Thyroid gland (tissue), 4 donors: ENCODE measurements around the gene RDX.

Experiments
- POLR2A ChIP-seq, 2 donors: fragments of 450-650 bp; IDR thresholded peaks; one replicate each; pipeline ENCODE4 v1.6.1; 2017; ENCODE audit warnings: antibody characterized with exemption in 2 of 2, mild to moderate bottlenecking in 2 of 2, moderate library complexity in 1 of 2
- TF ChIP-seq, protein P1 (sequence below), 6 experiments: fragments of 200-600 bp in 3 of 6; fragments of 450-650 bp in 3 of 6; sonication (generic) in 3 of 6; IDR thresholded peaks; one replicate each; pipeline ENCODE4 v1.5.1; 2016 to 2019; ENCODE audit warnings: antibody characterized with exemption in 6 of 6, mild to moderate bottlenecking in 2 of 6, inconsistent platforms in 1 of 6, moderate library complexity in 1 of 6

DNA sequence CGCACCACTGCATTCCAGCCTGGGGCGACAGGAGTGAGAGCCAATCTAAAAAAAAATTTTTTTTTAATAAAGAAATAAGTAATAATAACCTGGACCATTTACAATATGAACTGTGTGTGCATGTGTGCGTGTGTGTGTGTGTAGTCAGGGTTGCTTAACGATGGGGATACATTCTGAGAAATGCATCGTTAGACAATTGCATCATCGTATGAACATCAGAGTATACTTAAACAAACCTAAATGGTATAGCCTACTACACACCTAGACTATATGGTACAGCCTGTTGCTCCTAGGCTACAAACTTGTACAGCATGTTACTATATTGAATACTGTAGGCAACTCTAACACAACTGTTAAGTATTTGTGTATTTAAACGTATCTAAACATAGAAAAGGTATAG, 26.4 kb downstream of the RDX start:
- TF ChIP-seq, protein P1, sequence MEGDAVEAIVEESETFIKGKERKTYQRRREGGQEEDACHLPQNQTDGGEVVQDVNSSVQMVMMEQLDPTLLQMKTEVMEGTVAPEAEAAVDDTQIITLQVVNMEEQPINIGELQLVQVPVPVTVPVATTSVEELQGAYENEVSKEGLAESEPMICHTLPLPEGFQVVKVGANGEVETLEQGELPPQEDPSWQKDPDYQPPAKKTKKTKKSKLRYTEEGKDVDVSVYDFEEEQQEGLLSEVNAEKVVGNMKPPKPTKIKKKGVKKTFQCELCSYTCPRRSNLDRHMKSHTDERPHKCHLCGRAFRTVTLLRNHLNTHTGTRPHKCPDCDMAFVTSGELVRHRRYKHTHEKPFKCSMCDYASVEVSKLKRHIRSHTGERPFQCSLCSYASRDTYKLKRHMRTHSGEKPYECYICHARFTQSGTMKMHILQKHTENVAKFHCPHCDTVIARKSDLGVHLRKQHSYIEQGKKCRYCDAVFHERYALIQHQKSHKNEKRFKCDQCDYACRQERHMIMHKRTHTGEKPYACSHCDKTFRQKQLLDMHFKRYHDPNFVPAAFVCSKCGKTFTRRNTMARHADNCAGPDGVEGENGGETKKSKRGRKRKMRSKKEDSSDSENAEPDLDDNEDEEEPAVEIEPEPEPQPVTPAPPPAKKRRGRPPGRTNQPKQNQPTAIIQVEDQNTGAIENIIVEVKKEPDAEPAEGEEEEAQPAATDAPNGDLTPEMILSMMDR (IDR thresholded peaks at IDR 0.05) = no peak
- no peak for TF ChIP-seq POLR2A (IDR thresholded peaks at IDR 0.05)
